GM19397 (cell line): ENCODE results near the gene IGF2.

Experiments used
- ATAC-seq: cut with Tn5 transposase; IDR thresholded peaks from one replicate; pipeline ENCODE4 v1.9.1; 2021; ENCODE audit warnings: mild to moderate bottlenecking, moderate library complexity; ENCODE audit not compliant: unreplicated experiment

Gene IGF2

GRCh38 chr11:2093575-2094353 lies 45.4 kb downstream of the IGF2 start:
- no peak for ATAC-seq

DNA sequence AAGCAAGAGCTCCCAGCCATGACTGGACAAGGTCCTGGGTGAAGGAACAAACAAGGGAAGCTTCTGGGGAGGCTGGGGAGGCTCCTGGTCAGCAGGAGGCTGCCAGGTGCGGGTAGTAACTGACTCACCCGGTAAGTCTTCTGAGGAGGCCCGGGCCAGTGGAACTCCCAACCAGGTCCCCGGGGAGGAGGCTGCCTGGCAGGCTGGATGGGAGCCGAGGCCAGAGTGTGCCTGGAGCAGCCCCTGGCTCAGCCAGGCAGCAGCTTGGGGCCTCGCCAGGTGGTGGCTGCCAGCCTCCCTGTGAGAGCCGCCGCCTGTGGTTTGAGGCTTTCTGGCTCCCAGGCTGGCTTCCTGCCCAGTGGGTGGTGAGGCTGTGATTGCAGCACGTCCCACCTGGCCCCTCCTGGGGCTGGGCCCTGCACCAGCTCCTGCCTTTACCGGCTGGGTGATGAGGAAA lies 46.2 kb downstream of the IGF2 start:
- ATAC-seq, result no peak

DNA sequence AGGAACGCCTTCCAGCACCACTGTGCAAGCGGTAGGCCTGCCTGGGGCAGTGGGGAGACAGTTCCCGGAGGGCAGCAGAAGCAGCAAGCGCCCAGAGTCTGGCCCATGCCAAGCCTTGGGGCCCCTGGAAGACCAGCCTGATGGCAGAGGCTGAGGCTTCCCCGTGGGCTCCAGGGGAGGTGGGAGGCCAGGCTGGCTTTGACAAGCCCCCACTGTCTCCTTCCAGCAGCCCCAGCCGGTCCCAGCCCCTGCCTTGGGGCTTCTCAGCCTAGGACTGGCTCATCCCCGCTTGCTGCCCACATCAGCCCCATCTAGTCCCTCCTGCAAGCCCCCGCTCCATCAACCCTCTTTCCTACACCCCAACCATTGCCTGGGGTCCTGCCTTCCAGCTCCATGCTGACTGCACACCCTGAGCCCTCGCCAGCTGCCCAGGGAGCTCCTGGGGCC lies 46.7 kb downstream of the IGF2 start:
- ATAC-seq, result no peak

- ATAC-seq, result no peak
Measured at GRCh38 chr11:2091786-2092463, 47.3 kb downstream of the IGF2 start.

GRCh38 chr11:2091112-2091746 lies 48.0 kb downstream of the IGF2 start:
- no peak for ATAC-seq

GRCh38 chr11:2090172-2091111 lies 48.7 kb downstream of the IGF2 start:
- ATAC-seq, result no peak

DNA sequence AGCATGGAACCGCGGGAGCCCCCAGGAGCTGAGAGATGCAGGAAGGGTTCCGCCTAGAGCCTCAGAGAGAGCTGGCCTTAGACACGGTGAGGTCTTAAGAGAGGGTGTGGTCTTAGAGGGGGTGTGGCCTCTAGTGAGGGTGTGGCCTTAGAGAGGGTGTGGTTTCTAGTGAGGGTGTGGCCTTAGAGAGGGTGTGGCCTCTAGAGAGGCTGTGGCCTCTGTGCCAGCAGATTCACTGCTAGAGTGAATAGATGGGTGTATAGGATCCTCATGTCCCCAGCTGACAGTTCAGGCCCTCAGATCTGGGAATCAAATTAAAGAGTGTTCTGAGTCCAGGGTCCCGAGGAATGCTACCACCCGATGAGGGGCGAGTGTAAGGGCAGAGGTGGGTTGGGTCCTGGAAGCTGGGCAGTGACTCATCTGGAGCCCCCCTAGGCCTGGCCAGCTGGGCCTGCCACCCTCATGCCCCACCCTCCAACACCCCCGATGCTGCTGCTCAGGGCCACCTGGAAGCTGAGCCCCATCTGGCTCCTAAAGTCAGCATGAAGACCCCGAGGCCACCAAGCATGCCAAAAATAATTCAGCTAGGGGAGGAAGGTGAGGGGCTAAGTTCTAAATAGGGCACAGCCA lies 49.5 kb downstream of the IGF2 start:
- no peak for ATAC-seq

- no peak for ATAC-seq
Measured at GRCh38 chr11:2088746-2089535, 50.2 kb downstream of the IGF2 start.

GRCh38 chr11:2088284-2088683 lies 50.9 kb downstream of the IGF2 start:
- ATAC-seq, result no peak

DNA sequence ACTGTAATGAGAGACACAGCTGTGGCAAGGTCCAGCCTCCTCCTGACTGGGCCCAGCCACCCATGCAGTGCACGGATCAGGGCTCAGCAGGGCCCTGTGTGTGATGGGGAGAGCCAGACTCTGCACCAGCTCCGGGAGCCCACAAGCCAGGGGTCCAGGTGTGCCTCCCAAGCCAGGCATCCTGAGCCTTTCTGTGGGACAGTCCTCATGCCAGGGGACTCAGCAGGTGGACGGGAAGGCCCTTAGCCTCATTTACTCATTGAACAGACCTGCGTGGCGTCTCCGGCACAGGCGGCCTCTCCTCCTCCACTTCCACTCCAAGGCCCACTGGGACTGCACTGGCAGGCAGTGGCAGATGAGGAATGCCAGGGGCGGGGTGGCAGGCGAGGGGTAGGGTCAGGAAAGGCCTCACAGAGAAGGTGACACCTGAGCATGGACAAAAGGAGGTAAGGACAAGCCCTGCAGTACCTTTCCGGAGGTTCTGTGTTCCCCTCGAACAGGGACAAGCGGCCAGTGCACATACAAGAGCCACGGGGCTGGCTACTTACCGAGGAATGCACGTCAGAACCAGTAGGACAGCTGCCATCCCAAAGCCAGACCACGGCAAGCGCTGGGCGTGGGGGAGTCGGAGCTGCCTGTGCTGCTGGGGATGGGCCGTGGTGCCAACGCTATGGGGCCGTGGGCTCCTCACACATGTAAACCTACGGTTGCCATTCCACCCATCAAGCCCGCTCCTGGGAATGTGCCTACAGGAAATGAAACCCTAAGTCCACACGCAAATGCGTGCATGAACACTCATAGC lies 52.7 kb downstream of the IGF2 start:
- no peak for ATAC-seq

DNA sequence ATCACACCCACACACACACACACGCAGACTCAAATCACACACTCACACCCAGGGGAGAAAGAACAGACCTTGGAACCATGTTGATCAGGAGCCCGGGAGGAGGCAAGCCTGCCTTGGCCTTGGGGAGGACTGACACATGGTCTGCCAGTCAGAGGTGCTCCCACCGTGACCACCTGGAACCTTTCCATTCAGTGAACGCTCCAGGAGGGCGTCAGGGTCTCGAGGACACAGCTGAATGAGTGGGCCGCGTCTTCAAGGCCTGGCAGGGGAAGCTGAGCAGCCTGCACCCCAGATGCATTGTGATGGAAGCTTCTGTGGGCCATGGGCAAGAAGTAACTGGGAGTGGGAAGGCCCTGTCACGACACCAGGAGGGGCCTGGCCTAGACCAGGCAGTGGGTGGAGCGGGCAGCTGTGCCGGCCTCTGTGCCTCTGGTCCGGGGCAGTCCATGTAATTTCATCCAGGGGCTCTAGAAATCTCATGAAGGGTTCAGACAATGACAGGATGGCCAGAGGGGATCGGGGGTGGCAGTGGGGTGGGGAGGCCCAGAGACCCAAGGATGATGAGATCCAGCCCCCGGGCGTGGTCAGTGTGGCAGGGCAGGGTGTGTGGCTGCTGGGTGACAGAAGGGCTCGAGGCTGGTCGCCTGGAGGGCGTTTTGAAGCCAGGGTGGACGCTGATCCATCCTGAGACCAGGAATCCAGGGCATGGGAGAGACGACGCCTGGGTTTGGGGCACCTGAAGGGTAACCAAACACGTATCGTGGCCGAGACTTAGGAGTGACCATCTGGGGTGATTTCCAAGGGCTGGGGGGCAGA lies 53.7 kb downstream of the IGF2 start:
- no peak for ATAC-seq

- no peak for ATAC-seq
Measured at GRCh38 chr11:2084721-2085120, 54.5 kb downstream of the IGF2 start.
